GM19455 (cell line): ENCODE measurements around the gene HDAC4.

Experiments
- ATAC-seq: cut with Tn5 transposase; IDR thresholded peaks from one replicate; pipeline ENCODE4 v1.9.1; 2021; ENCODE audit not compliant: unreplicated experiment

The HDAC4 gene

GRCh38 chr2:239299218-239299939 lies 101.4 kb downstream of the HDAC4 start:
- no peak for ATAC-seq

- no peak for ATAC-seq
Observed at GRCh38 chr2:239298116-239298804, 102.6 kb downstream of the HDAC4 start.

GRCh38 chr2:239297142-239298004 lies 103.4 kb downstream of the HDAC4 start:
- ATAC-seq, result no peak

- ATAC-seq, result no peak
Observed at GRCh38 chr2:239296020-239296932, 104.5 kb downstream of the HDAC4 start.

- no peak for ATAC-seq
Observed at GRCh38 chr2:239295377-239296019, 105.3 kb downstream of the HDAC4 start.

GRCh38 chr2:239294571-239295054 lies 106.2 kb downstream of the HDAC4 start:
- ATAC-seq, result no peak

GRCh38 chr2:239293775-239294430 lies 106.9 kb downstream of the HDAC4 start:
- no peak for ATAC-seq

- ATAC-seq, result no peak
Observed at GRCh38 chr2:239292959-239293774, 107.7 kb downstream of the HDAC4 start.

- no peak for ATAC-seq
Observed at GRCh38 chr2:239292531-239292930, 108.3 kb downstream of the HDAC4 start.

GRCh38 chr2:239291475-239292350 lies 109.1 kb downstream of the HDAC4 start:
- ATAC-seq, result no peak

GRCh38 chr2:239290618-239291474 lies 110.0 kb downstream of the HDAC4 start:
- no peak for ATAC-seq

GRCh38 chr2:239289545-239289944 lies 111.3 kb downstream of the HDAC4 start:
- ATAC-seq, result no peak

GRCh38 chr2:239288951-239289511 lies 111.8 kb downstream of the HDAC4 start:
- ATAC-seq, result peak; percentile 76

GRCh38 chr2:239288237-239288636 lies 112.6 kb downstream of the HDAC4 start:
- ATAC-seq, result no peak

GRCh38 chr2:239287461-239287860 lies 113.4 kb downstream of the HDAC4 start:
- no peak for ATAC-seq

- no peak for ATAC-seq
Observed at GRCh38 chr2:239286901-239287300, 113.9 kb downstream of the HDAC4 start.

- ATAC-seq, result no peak
Observed at GRCh38 chr2:239285932-239286230, 114.9 kb downstream of the HDAC4 start.
